Endothelial cell of umbilical vein (primary cell): ENCODE data around the gene CNPY1. TPM values are rescaled to one million over a fixed set of nuclear protein-coding genes. Genes with fewer than 3 reads are reported as not detected.

Source experiments
- BruUV-seq: library from RNA; stranded (reverse); fragments of 400-500 nt; replicated peaks from 2 replicates; lab custom pipeline; 2021; lab: Mats Ljungman, UMichigan
- CTCF ChIA-PET: fragments of 300-600, 350-600 bp; sonication (Branson Sonifier 250); formaldehyde crosslinking; loops from one replicate; lab custom pipeline; 2021; ENCODE audit warnings: antibody characterized with exemption, inconsistent platforms; lab: Charles Lee
- POLR2A ChIA-PET: fragments of 300-600, 350-600 bp; sonication (Branson Sonifier 250); formaldehyde crosslinking; loops from one replicate; lab custom pipeline; 2021; ENCODE audit warnings: antibody characterized with exemption, inconsistent platforms; lab: Charles Lee
- DNase-seq: peaks from one replicate; pipeline ENCODE4 v3.0.0-alpha.2; 2011; ENCODE audit warnings: low read depth, low spot score
- FAIRE-seq: peaks from 2 replicates; lab custom pipeline; 2011; peaks lifted over from hg19 to GRCh38; lab: Jason Lieb, UNC
- H2AFZ ChIP-seq: 2 replicates; pipeline ENCODE4 v1.6.0; 2012; ENCODE audit warnings: low read depth, low read length, control low read depth, inconsistent platforms
- H3K27ac ChIP-seq: 2 replicates; pipeline ENCODE4 v1.5.1; 2011; ENCODE audit warnings: low read depth, mild to moderate bottlenecking, control low read depth, low read length, moderate library complexity; ENCODE audit not compliant: insufficient read depth
- H3K27me3 ChIP-seq, 2 experiments: 2 replicates each; pipeline versions ENCODE4 v1.6.0 to v1.6.1; 2011; ENCODE audit warnings: low read length in 2 of 2, mixed read lengths in 1 of 2; ENCODE audit not compliant: control insufficient read depth in 2 of 2, insufficient read depth in 2 of 2
- H3K36me3 ChIP-seq, 2 experiments: 2 replicates in 1 of 2; 3 replicates in 1 of 2; pipeline ENCODE4 v1.5.1; 2011; ENCODE audit warnings: low read length in 2 of 2, mild to moderate bottlenecking in 1 of 2, moderate library complexity in 1 of 2; ENCODE audit not compliant: control insufficient read depth in 2 of 2, insufficient read depth in 2 of 2; ENCODE audit errors: extremely low read depth in 1 of 2
- H3K4me1 ChIP-seq: 3 replicates; pipeline ENCODE4 v1.5.1; 2011; ENCODE audit warnings: mild to moderate bottlenecking, low read length; ENCODE audit not compliant: control insufficient read depth, insufficient read depth; ENCODE audit errors: extremely low read depth
- H3K4me2 ChIP-seq: 2 replicates; pipeline ENCODE4 v1.6.1; 2011; ENCODE audit warnings: low read length, control low read depth, mixed read lengths; ENCODE audit not compliant: insufficient read depth
- H3K4me3 ChIP-seq, 3 experiments: fragments of 200-600 bp in 1 of 3; sonication (generic), shearing (Covaris generic) in 1 of 3; replicated peaks in 1 of 3; 2 replicates each; pipeline ENCODE4 v1.5.1; 2011 to 2016; ENCODE audit warnings: control low read depth in 3 of 3, low read length in 3 of 3, mild to moderate bottlenecking in 2 of 3, inconsistent platforms in 1 of 3, low read depth in 1 of 3, moderate library complexity in 1 of 3; ENCODE audit not compliant: insufficient read depth in 1 of 3
- H3K79me2 ChIP-seq: 2 replicates; pipeline ENCODE4 v1.6.0; 2012; ENCODE audit warnings: low read length, inconsistent platforms; ENCODE audit not compliant: control insufficient read depth, insufficient read depth
- H3K9ac ChIP-seq: replicated peaks from 2 replicates; pipeline ENCODE3; 2011; ENCODE audit warnings: low read length, control low read depth; ENCODE audit not compliant: insufficient read depth; ENCODE audit errors: extremely low read depth
- H3K9me1 ChIP-seq: replicated peaks from 3 replicates; pipeline ENCODE4 v1.6.0; 2011; ENCODE audit warnings: mild to moderate bottlenecking, low read length; ENCODE audit not compliant: control insufficient read depth, insufficient read depth; ENCODE audit errors: extremely low read depth
- H3K9me3 ChIP-seq: replicated peaks from 2 replicates; pipeline ENCODE4 v1.5.1; 2012; ENCODE audit warnings: low read length, inconsistent platforms; ENCODE audit not compliant: control insufficient read depth, insufficient read depth
- H4K20me1 ChIP-seq: replicated peaks from 2 replicates; pipeline ENCODE3; 2011; ENCODE audit warnings: mild to moderate bottlenecking, low read length; ENCODE audit not compliant: control insufficient read depth, insufficient read depth; ENCODE audit errors: extremely low read depth
- CTCF ChIP-seq, 2 donors: IDR thresholded peaks; 1 replicate in 1 of 2; 2 replicates in 1 of 2; pipeline ENCODE4 v1.5.1; 2011; ENCODE audit warnings: low read length in 2 of 2, mild to moderate bottlenecking in 2 of 2, moderate library complexity in 2 of 2, control low read depth in 1 of 2, inconsistent platforms in 1 of 2, low read depth in 1 of 2; ENCODE audit not compliant: insufficient read depth in 1 of 2; ENCODE audit errors: extremely low read depth in 1 of 2
- EZH2 ChIP-seq: IDR thresholded peaks from 2 replicates; pipeline ENCODE4 v1.6.1; 2012; ENCODE audit warnings: borderline replicate concordance, low read depth, mild to moderate bottlenecking, moderate library complexity, low read length, inconsistent platforms; ENCODE audit not compliant: severe bottlenecking
- FOS ChIP-seq: IDR thresholded peaks from 2 replicates; pipeline ENCODE4 v1.6.1; 2011; ENCODE audit warnings: mild to moderate bottlenecking, low read length, moderate library complexity, borderline replicate concordance; ENCODE audit not compliant: insufficient read depth
- GATA2 ChIP-seq: IDR thresholded peaks from 2 replicates; pipeline ENCODE4 v1.7.0; 2011; ENCODE audit warnings: low read depth, mild to moderate bottlenecking, moderate library complexity, mixed read lengths, low read length; ENCODE audit not compliant: insufficient read length, insufficient read depth
- JUN ChIP-seq: IDR thresholded peaks from 2 replicates; pipeline ENCODE4 v1.6.1; 2011; ENCODE audit warnings: borderline replicate concordance, low read depth; ENCODE audit not compliant: insufficient read length, insufficient read depth
- MAX ChIP-seq: IDR thresholded peaks from 2 replicates; pipeline ENCODE4 v1.6.1; 2011; ENCODE audit not compliant: insufficient read depth, insufficient read length
- MYC ChIP-seq: IDR thresholded peaks from one replicate; pipeline ENCODE4 v1.6.1; 2011; ENCODE audit warnings: mild to moderate bottlenecking, low read depth, low read length
- POLR2AphosphoS5 ChIP-seq: IDR thresholded peaks from 2 replicates; pipeline ENCODE4 v1.6.1; 2012; ENCODE audit warnings: low read depth, mild to moderate bottlenecking, control low read depth, low read length, moderate library complexity; ENCODE audit not compliant: insufficient read depth
- dilution Hi-C: fragments of 300-500 bp; cut with MboI; formaldehyde crosslinking; loops from one replicate; pipeline ENCODE4 v1.15.0; 2019; ENCODE audit warnings: low sequenced_read_pairs; ENCODE audit not compliant: extremely low pct_ligation_motif_present
- intact Hi-C: fragments of 100-400 bp; cut with micrococcal nuclease; formaldehyde crosslinking; loops from one replicate; pipeline ENCODE4 v1.10.0; 2022
- polyA plus RNA-seq, 4 experiments: library from polyadenylated mRNA; depleted of rRNA in 3 of 4; stranded (reverse) in 3 of 4; unstranded in 1 of 4; fragments of >200 nt; gene quantifications; 2 replicates each; pipeline versions ENCODE4 v1.2.1 to v1.2.3, GENCODE V29; 2011 to 2012; ENCODE audit warnings: missing spikeins in 1 of 4
- total RNA-seq: library from RNA; stranded (reverse); gene quantifications from 2 replicates; pipeline ENCODE4 v1.2.3, GENCODE V29; 2021

Gene CNPY1
- total and polyA plus RNA-seq, 2 donors (not counting 3 experiments of a cell fraction or from before 2014, with no cell fraction given): not detected

GRCh38 chr7:155470686-155471638 is 75.4 kb downstream of the CNPY1 start:
- Histone ChIP-seq H3K27ac (no peak overlapping the region), H3K4me2 (no peak overlapping the region), H3K79me2 (no peaks in the 10 kb centered on the region), H3K4me1 (no peaks in the 10 kb centered on the region), H3K27me3 (peaks cover 70 to 78% of the 10 kb centered on the region in 2 experiments), H3K9me1 (no peaks in the 10 kb centered on the region), H3K9me3 (no peaks in the 10 kb centered on the region), H3K9ac (no peak overlapping the region), H4K20me1 (no peaks in the 10 kb centered on the region), H3K36me3 (no peaks in the 10 kb centered on the region), H3K4me3 (no peak overlapping the region), H2AFZ (no peak overlapping the region)
- BruUV-seq: no TSS peak
- no peak for FAIRE-seq
- ChIA-PET POLR2A (no interaction called here), CTCF (interaction anchor here (1.2 kb wide), 1 partner anchor 17 kb away, joined by 3 read pairs; no protein-coding TSS in a partner anchor)
- intact Hi-C loops (no loop called here), dilution Hi-C loops (no loop called here)
- TF ChIP-seq MYC: no peak
- no peak for TF ChIP-seq POLR2AphosphoS5
- TF ChIP-seq JUN: no peak
- no peak for TF ChIP-seq CTCF (IDR thresholded peaks at IDR 0.05; ENCODE audit: extremely low read depth in 1 of 2, insufficient read depth in 1 of 2, low read depth in 1 of 2, low read length in 2 of 2)
- TF ChIP-seq EZH2: no peak
- no peak for TF ChIP-seq GATA2
- TF ChIP-seq MAX: no peak
- no peak for TF ChIP-seq FOS
- DNase-seq: no peak
